ENCODE measurements around the gene RMC1.
"Not testable (repeated sequence)": the region's sequence is repeated elsewhere in the genome, so short reads cannot be mapped to it uniquely, and the experiment has no call there.

RMC1 gene

GRCh38 chr18:23503038-23503962, at the start of gene RMC1:
TSS of gene RMC1 (plus strand) at chr18:23503511. CDS start at chr18:23503619, 108 bp downstream.
- DNase-seq (ENCODE audit: low read depth) = peak; percentile 99

GRCh38 chr18:23453680-23454058, 49.6 kb upstream of the RMC1 start:
- DNase-seq (ENCODE audit: low read depth) = no peak

GRCh38 chr18:23456835-23457234, 46.5 kb upstream of the RMC1 start:
- DNase-seq (ENCODE audit: low read depth) = no peak

GRCh38 chr18:23458830-23459529, 44.3 kb upstream of the RMC1 start:
- DNase-seq (ENCODE audit: low read depth) = no peak

- DNase-seq (ENCODE audit: low read depth) = no peak
These were observed 43.8 kb upstream of the RMC1 start for GRCh38 chr18:23459530-23459921.

- no peak for DNase-seq (ENCODE audit: low read depth)
These were observed 42.7 kb upstream of the RMC1 start for GRCh38 chr18:23460285-23461273.

- no peak for DNase-seq (ENCODE audit: low read depth)
These were observed 40.4 kb upstream of the RMC1 start for GRCh38 chr18:23462876-23463275.

- no peak for DNase-seq (ENCODE audit: low read depth)
These were observed 34.4 kb upstream of the RMC1 start for GRCh38 chr18:23468753-23469459.

- no peak for DNase-seq (ENCODE audit: low read depth)
These were observed 32.5 kb upstream of the RMC1 start for GRCh38 chr18:23470620-23471387.

GRCh38 chr18:23471486-23471885, 31.8 kb upstream of the RMC1 start:
- DNase-seq (ENCODE audit: low read depth) = no peak

GRCh38 chr18:23479829-23480505, 23.3 kb upstream of the RMC1 start:
- no peak for DNase-seq (ENCODE audit: low read depth)

- no peak for DNase-seq (ENCODE audit: low read depth)
These were observed 18.6 kb upstream of the RMC1 start for GRCh38 chr18:23484561-23485182.

GRCh38 chr18:23485386-23485785, 17.9 kb upstream of the RMC1 start:
- no peak for DNase-seq (ENCODE audit: low read depth)

GRCh38 chr18:23487738-23488570, 15.4 kb upstream of the RMC1 start:
- no peak for DNase-seq (ENCODE audit: low read depth)

GRCh38 chr18:23489586-23489985, 13.7 kb upstream of the RMC1 start:
- DNase-seq (ENCODE audit: low read depth) = not testable (repeated sequence)

GRCh38 chr18:23493654-23494053, 9.7 kb upstream of the RMC1 start:
- DNase-seq (ENCODE audit: low read depth) = no peak

- no peak for DNase-seq (ENCODE audit: low read depth)
These were observed 8.3 kb upstream of the RMC1 start for GRCh38 chr18:23494992-23495391.

- DNase-seq (ENCODE audit: low read depth) = no peak
These were observed 7.4 kb upstream of the RMC1 start for GRCh38 chr18:23495723-23496440.

Measured in stimulated activated CD8-positive, alpha-beta memory T cell treated with anti-CD3 and anti-CD28 coated beads, Interleukin-4, amount 100 ng/mL, for 24 hours (primary cell).